ENCODE data around the gene ABLIM3.

- TF ChIP-seq CTCF (IDR thresholded peaks at IDR 0.05): no peak
- TF ChIP-seq POLR2A (IDR thresholded peaks at IDR 0.05): no peak
Observed at GRCh38 chr5:149299451-149300054, 158.3 kb downstream of the ABLIM3 start.

All from adrenal gland (tissue), 5 donors.